Measurements from ENCODE around the gene TTC6. TPM values are rescaled to one million over a fixed set of nuclear protein-coding genes. Genes with fewer than 3 reads are reported as not detected.

TTC6 gene
- total RNA-seq, 1 donor from 2014 or later: 9.2 TPM

GRCh38 chr14:37617864-37618365, 22.5 kb downstream of the TTC6 start:
- Histone ChIP-seq H3K4me1 (no peaks in the 10 kb centered on the region), H3K9me3 (peaks cover 25% of the 10 kb centered on the region), H3K27ac (no peak overlapping the region), H3K4me3 (no peak overlapping the region), H3K36me3 (no peaks in the 10 kb centered on the region), H3K27me3 (ENCODE audit: low read depth) (peaks cover 17% of the 10 kb centered on the region)
- TF ChIP-seq CTCF (IDR thresholded peaks at IDR 0.05): no peak
- DNase-seq: no peak
- intact Hi-C loops (cut with DNase I): no loop called here
- no peak for ATAC-seq

GRCh38 chr14:37618498-37619028, 23.1 kb downstream of the TTC6 start:
- no peak overlapping the region for H3K4me3 ChIP-seq
- H3K9me3 ChIP-seq: peaks cover 25% of the 10 kb centered on the region
- no peak overlapping the region for H3K27ac ChIP-seq
- H3K4me1 ChIP-seq: no peaks in the 10 kb centered on the region
- TF ChIP-seq CTCF (IDR thresholded peaks at IDR 0.05): no peak
- no peak for DNase-seq
- H3K27me3 ChIP-seq (ENCODE audit: low read depth): peaks cover 18% of the 10 kb centered on the region
- ATAC-seq: peak in 1 of 2 donors; percentile 35
- H3K36me3 ChIP-seq: no peaks in the 10 kb centered on the region
- intact Hi-C loops (cut with DNase I): no loop called here

GRCh38 chr14:37620856-37621255, 25.4 kb downstream of the TTC6 start:
- peaks cover 22% of the 10 kb centered on the region for H3K27me3 ChIP-seq (ENCODE audit: low read depth)
- no peak overlapping the region for H3K4me3 ChIP-seq
- peaks cover 6% of the 10 kb centered on the region for H3K9me3 ChIP-seq
- no peak for TF ChIP-seq CTCF (IDR thresholded peaks at IDR 0.05)
- no peak for DNase-seq
- intact Hi-C loops (cut with DNase I): no loop called here
- no peaks in the 10 kb centered on the region for H3K4me1 ChIP-seq
- ATAC-seq: no peak
- no peak overlapping the region for H3K27ac ChIP-seq
- no peaks in the 10 kb centered on the region for H3K36me3 ChIP-seq

GRCh38 chr14:37622231-37622923, 26.9 kb downstream of the TTC6 start:
- Histone ChIP-seq H3K27ac (no peak overlapping the region), H3K9me3 (no peaks in the 10 kb centered on the region), H3K36me3 (no peaks in the 10 kb centered on the region), H3K27me3 (ENCODE audit: low read depth) (peaks cover 22% of the 10 kb centered on the region), H3K4me3 (no peak overlapping the region), H3K4me1 (no peaks in the 10 kb centered on the region)
- TF ChIP-seq CTCF (IDR thresholded peaks at IDR 0.05): no peak
- intact Hi-C loops (cut with DNase I): no loop called here
- no peak for DNase-seq
- ATAC-seq: no peak

- Histone ChIP-seq H3K27ac (no peak overlapping the region), H3K4me3 (no peak overlapping the region), H3K4me1 (no peaks in the 10 kb centered on the region), H3K27me3 (ENCODE audit: low read depth) (peaks cover 22% of the 10 kb centered on the region), H3K36me3 (no peaks in the 10 kb centered on the region), H3K9me3 (no peaks in the 10 kb centered on the region)
- intact Hi-C loops (cut with DNase I): no loop called here
- DNase-seq (no peak), ATAC-seq (no peak)
- no peak for TF ChIP-seq CTCF (IDR thresholded peaks at IDR 0.05)
Measured at GRCh38 chr14:37623426-37623951, 28.1 kb downstream of the TTC6 start.

All from lower lobe of right lung (tissue), 2 donors.